ENCODE results near the gene ITGA5.

Gene ITGA5

DNA sequence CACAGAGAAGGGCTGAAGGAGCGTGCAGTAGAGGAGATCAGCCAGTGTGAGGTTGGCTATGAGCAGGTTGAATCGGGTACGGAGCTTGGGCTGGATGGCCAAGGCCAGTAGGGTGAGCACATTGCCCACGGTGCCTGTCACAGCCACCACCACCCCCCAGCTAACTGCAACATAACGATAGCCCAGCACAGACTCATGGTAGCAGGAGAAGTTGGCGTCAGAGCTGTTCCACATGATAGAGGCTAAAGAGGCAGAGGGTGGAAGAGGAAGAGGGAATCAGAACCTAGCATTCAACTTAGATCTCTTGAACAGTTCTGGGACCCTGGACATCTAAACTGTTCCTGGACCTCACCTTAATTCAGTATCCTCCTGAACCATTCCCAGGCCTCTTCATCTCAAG, 55.4 kb downstream of the ITGA5 start:
- DNase-seq: no peak
- Histone ChIP-seq H3K36me3 (ENCODE audit: control insufficient read depth, insufficient read depth, low read length) (no peaks in the 10 kb centered on the region), H3K9me3 (ENCODE audit: control insufficient read depth, low read length) (no peaks in the 10 kb centered on the region), H3K27me3 (replicated peaks; ENCODE audit: control insufficient read depth, insufficient read depth, low read length, poor library complexity, severe bottlenecking) (no peaks in the 10 kb centered on the region), H3K4me3 (ENCODE audit: insufficient read depth, low read depth, low read length, poor library complexity, severe bottlenecking) (no peak overlapping the region), H3K27ac (ENCODE audit: insufficient read depth, low read length, poor library complexity, severe bottlenecking) (peak overlapping the region; percentile 1), H3K4me1 (ENCODE audit: control insufficient read depth, insufficient read depth, low read length, poor library complexity, severe bottlenecking) (peaks cover 22% of the 10 kb centered on the region)

DNA sequence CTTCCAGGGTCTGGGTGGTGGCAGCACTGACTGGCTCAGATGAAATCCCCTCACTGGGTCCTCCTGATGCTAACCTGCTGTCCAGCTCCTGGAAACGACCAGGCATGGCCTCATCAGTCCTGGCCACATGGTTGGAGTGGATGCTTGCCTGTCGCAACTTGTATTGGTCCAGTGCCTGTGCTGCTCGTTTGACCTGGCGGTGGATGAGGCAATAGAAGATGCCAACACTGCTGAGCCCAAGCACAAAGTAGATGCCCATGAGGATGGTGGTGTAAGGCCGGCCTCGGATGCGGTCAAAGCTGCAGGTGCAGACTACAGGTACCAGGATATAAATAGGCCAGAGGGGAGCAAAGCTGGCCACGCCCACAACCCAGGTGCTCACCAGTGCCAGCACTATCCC, 56.0 kb downstream of the ITGA5 start:
- Histone ChIP-seq H3K4me1 (ENCODE audit: control insufficient read depth, insufficient read depth, low read length, poor library complexity, severe bottlenecking) (peaks cover 16% of the 10 kb centered on the region), H3K36me3 (ENCODE audit: control insufficient read depth, insufficient read depth, low read length) (no peaks in the 10 kb centered on the region), H3K27ac (ENCODE audit: insufficient read depth, low read length, poor library complexity, severe bottlenecking) (no peak overlapping the region), H3K27me3 (replicated peaks; ENCODE audit: control insufficient read depth, insufficient read depth, low read length, poor library complexity, severe bottlenecking) (no peaks in the 10 kb centered on the region), H3K4me3 (ENCODE audit: insufficient read depth, low read depth, low read length, poor library complexity, severe bottlenecking) (no peak overlapping the region), H3K9me3 (ENCODE audit: control insufficient read depth, low read length) (no peaks in the 10 kb centered on the region)
- no peak for DNase-seq

DNA sequence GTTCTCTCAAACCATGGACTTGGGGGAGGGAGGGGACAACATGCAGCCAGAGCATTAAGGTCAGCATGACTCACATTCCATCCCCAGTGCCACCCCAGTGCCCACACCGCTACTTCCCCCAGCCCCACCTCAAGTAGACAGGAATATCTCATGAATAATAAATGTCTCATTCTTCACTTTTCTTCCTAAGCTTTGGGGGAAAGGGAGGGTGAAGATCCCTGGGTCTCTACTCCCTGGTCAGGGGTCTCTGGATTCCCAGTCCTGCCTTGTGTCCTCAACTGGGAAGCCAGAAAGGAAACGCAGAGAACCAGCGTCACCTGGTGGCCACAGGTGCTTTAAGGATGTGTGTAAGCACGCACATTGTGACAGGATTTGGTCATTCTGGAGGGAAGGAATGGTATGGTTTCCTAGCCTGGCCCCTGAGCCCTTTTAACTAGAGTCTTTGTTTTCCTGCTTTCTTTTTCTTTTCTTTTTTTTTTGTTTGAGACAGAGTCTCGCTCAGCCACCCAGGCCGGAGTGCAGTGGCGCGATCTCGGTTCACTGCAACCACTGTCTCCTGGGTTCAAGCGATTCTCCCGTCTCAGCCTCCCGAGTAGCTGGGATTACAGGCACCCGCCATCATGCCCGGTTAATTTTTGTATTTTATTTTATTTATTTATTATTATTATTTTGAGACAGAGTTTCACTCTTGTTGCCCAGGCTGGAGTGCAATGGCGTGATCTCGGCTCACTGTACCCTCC, 58.2 kb downstream of the ITGA5 start:
- peak in 1 of 3 donors; percentile 33 for DNase-seq
- H3K27ac ChIP-seq (ENCODE audit: insufficient read depth, low read length, poor library complexity, severe bottlenecking): no peak overlapping the region

DNA sequence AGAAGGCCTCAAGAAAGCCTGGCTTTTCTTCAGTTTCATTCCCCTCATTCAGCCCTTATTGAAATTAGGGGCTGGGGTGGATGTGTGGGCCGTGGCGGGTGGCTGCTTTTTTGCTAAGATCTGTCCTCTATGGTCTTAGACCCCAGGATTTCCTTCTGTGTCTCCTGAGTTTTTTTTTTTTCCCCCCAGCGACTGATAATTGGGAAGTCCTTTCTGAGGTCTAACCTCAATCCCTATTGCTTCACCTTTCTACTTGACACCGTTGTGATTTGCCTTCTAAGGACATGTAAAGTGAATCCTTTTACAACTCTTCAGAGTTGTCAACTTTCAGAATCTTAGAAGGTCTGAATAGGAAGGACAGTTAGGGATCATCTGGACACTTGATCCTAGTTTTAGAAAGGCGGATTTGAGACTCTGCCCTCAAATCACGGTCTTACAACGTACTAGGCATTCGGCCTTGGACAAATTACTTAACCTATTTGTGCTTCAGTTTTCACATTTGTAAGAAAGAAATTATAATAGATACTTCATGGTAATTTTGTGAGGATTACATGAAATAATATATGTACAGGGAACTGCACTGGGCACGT, 59.2 kb downstream of the ITGA5 start:
- H3K4me1 ChIP-seq (ENCODE audit: control insufficient read depth, insufficient read depth, low read length, poor library complexity, severe bottlenecking): peaks cover 16% of the 10 kb centered on the region
- no peaks in the 10 kb centered on the region for H3K27me3 ChIP-seq (replicated peaks; ENCODE audit: control insufficient read depth, insufficient read depth, low read length, poor library complexity, severe bottlenecking)
- H3K27ac ChIP-seq (ENCODE audit: insufficient read depth, low read length, poor library complexity, severe bottlenecking): peak overlapping the region; percentile 96
- H3K9me3 ChIP-seq (ENCODE audit: control insufficient read depth, low read length): no peaks in the 10 kb centered on the region
- H3K4me3 ChIP-seq (ENCODE audit: insufficient read depth, low read depth, low read length, poor library complexity, severe bottlenecking): peak overlapping the region; percentile 96
- DNase-seq: no peak
- H3K36me3 ChIP-seq (ENCODE audit: control insufficient read depth, insufficient read depth, low read length): no peaks in the 10 kb centered on the region

More for the DNA sequence above, 58.2 kb downstream of the ITGA5 start:
- H3K36me3 ChIP-seq (ENCODE audit: control insufficient read depth, insufficient read depth, low read length): no peaks in the 10 kb centered on the region
- H3K27me3 ChIP-seq (replicated peaks; ENCODE audit: control insufficient read depth, insufficient read depth, low read length, poor library complexity, severe bottlenecking): no peaks in the 10 kb centered on the region
- peaks cover 16% of the 10 kb centered on the region for H3K4me1 ChIP-seq (ENCODE audit: control insufficient read depth, insufficient read depth, low read length, poor library complexity, severe bottlenecking)
- no peaks in the 10 kb centered on the region for H3K9me3 ChIP-seq (ENCODE audit: control insufficient read depth, low read length)
- H3K4me3 ChIP-seq (ENCODE audit: insufficient read depth, low read depth, low read length, poor library complexity, severe bottlenecking): no peak overlapping the region

DNA sequence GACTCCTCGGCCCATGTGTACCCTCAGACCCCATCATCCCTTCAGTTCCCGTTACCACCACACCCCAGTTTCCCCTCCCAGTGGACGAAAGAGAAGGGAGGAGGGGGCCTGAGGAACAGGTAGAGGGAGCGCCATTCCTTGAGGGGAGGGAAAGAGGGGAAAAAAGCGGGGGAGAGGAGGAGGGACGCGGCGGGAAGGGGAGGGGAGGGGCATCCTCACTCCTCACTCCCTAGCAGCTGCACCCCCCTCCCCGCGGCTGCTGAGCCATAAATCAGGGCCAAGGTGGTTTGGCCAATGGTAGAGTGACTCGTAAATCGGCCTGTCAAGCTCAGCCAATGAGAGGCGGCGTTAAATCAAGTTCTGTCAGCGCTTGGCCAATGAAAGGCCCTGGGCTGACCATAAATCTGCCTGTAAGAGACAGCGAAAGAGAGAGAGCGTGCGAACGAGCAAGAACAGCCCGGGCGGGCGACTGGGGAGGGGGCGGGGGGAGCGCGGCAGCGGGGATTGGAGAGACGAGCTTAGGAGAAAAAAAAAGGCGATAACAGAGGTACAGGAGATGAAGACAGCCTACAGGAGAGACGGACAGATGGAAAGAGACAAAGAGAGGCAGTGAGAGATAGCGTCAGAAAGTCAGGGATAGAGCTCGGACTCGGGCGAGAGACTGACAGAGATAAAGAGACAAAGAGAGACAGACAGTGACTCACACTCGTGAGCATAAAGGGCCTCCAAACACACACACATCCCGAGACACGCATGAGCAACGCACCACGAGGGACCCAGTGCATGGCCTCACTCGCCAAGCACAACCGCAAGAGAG, 59.9 kb downstream of the ITGA5 start:
- DNase-seq: peak; percentile 89 to 95 (median 95)
- H3K4me3 ChIP-seq (ENCODE audit: insufficient read depth, low read depth, low read length, poor library complexity, severe bottlenecking): peak overlapping the region; percentile 96
- H3K27me3 ChIP-seq (replicated peaks; ENCODE audit: control insufficient read depth, insufficient read depth, low read length, poor library complexity, severe bottlenecking): no peaks in the 10 kb centered on the region
- H3K9me3 ChIP-seq (ENCODE audit: control insufficient read depth, low read length): no peaks in the 10 kb centered on the region
- H3K36me3 ChIP-seq (ENCODE audit: control insufficient read depth, insufficient read depth, low read length): no peaks in the 10 kb centered on the region
- H3K4me1 ChIP-seq (ENCODE audit: control insufficient read depth, insufficient read depth, low read length, poor library complexity, severe bottlenecking): peaks cover 10% of the 10 kb centered on the region
- peak overlapping the region; percentile 96 for H3K27ac ChIP-seq (ENCODE audit: insufficient read depth, low read length, poor library complexity, severe bottlenecking)

DNA sequence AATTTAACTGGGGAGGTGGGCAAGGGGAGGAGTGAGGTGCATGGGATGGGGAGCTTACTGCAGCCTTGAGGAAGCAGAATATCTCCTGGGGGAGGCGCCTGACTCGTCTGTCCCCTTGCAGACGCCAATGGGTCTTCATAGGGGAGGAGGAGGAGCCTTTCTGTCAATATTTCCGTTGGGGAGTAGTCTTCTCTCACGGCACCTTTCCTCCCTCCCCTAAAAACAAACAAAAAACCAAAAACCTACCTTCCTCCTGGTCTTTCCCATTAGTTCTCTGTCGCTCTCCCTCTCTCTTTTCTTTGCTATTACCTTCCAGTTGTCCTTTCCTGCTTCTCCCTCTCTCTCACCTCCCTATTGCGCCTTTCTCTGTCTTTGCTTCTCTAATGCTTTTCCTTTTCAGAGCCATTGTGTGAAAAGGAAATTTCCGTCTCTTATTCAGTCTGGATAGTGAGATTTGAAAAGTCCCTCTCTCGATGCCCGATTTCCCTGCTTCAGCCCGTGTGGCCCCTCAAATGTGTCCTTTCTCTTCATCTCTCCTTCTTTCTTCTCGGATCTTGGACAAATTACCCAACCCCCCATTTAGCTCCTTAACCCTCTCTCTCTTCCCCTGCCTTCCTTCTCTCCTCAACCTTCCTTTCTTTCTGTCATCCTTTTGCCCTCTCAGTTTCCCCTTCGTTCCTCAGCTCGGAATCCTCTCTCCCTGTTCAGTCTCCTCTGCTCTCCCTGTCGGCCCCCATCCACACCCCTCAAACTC, 60.7 kb downstream of the ITGA5 start:
- Histone ChIP-seq H3K27ac (ENCODE audit: insufficient read depth, low read length, poor library complexity, severe bottlenecking) (peak overlapping the region; percentile 96), H3K4me1 (ENCODE audit: control insufficient read depth, insufficient read depth, low read length, poor library complexity, severe bottlenecking) (peaks cover 7% of the 10 kb centered on the region), H3K9me3 (ENCODE audit: control insufficient read depth, low read length) (no peaks in the 10 kb centered on the region), H3K36me3 (ENCODE audit: control insufficient read depth, insufficient read depth, low read length) (no peaks in the 10 kb centered on the region), H3K27me3 (replicated peaks; ENCODE audit: control insufficient read depth, insufficient read depth, low read length, poor library complexity, severe bottlenecking) (no peaks in the 10 kb centered on the region), H3K4me3 (ENCODE audit: insufficient read depth, low read depth, low read length, poor library complexity, severe bottlenecking) (peak overlapping the region; percentile 96)
- DNase-seq: peak in 2 of 3 donors; percentile 28 to 39

DNA sequence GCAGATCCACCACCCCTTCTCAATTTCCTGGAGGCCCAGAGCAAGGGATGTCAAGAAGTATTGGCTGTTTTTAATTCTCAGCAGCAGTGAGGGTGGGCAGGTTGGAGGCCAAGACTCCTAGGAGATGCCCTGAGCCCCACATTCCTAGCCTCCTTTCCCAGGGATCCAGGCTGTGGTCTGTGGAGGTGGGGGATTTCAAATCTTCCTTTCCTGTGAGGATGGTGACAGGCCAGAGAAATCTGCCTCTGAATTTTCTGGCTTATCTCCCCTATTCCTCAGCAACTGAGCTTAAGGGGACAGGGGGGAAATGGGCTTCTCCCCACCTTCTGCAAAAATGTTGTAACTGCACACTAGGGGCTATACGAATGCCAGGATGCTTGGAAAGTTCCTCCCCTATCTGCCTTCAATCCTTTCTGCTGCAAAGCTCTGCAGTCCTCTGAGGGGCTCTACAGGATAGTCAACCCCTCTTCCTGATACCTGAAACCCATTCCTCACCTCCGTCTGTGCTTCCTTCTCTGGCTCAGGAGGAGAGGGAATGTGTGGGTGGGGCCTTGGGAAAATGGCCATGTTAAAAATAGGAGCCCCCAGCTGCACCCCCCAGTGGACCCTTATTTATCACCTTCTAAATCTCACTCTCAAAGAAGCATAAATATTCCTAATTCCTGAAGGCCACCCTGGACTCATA, 61.4 kb downstream of the ITGA5 start:
- Histone ChIP-seq H3K9me3 (ENCODE audit: control insufficient read depth, low read length) (no peaks in the 10 kb centered on the region), H3K27ac (ENCODE audit: insufficient read depth, low read length, poor library complexity, severe bottlenecking) (peak overlapping the region; percentile 96), H3K27me3 (replicated peaks; ENCODE audit: control insufficient read depth, insufficient read depth, low read length, poor library complexity, severe bottlenecking) (no peaks in the 10 kb centered on the region), H3K36me3 (ENCODE audit: control insufficient read depth, insufficient read depth, low read length) (no peaks in the 10 kb centered on the region), H3K4me1 (ENCODE audit: control insufficient read depth, insufficient read depth, low read length, poor library complexity, severe bottlenecking) (peaks cover 7% of the 10 kb centered on the region), H3K4me3 (ENCODE audit: insufficient read depth, low read depth, low read length, poor library complexity, severe bottlenecking) (no peak overlapping the region)
- no peak for DNase-seq

DNA sequence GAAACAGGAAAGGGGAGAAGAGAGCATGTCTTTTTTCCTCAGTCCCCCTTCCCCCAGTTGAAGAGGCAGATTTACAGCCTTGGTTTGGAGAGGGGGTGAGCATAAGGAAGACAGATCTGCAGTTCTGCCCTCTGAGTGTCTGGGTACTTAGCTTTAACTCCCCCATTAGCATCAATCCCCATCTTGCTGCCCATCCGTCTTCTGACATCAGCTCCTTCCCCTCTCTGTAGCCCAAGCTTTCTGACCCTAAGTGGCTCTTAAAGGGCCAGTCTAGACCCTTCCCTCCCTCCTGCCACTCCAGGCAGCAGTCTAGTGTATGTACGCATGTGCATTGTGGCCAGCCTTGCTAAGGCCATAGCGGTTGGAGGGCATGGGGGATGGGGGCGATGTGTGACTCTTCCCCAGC, 62.1 kb downstream of the ITGA5 start:
- no peak overlapping the region for H3K4me3 ChIP-seq (ENCODE audit: insufficient read depth, low read depth, low read length, poor library complexity, severe bottlenecking)
- H3K4me1 ChIP-seq (ENCODE audit: control insufficient read depth, insufficient read depth, low read length, poor library complexity, severe bottlenecking): peaks cover 8% of the 10 kb centered on the region
- no peaks in the 10 kb centered on the region for H3K9me3 ChIP-seq (ENCODE audit: control insufficient read depth, low read length)
- no peak overlapping the region for H3K27ac ChIP-seq (ENCODE audit: insufficient read depth, low read length, poor library complexity, severe bottlenecking)
- no peak for DNase-seq
- H3K27me3 ChIP-seq (replicated peaks; ENCODE audit: control insufficient read depth, insufficient read depth, low read length, poor library complexity, severe bottlenecking): no peaks in the 10 kb centered on the region
- no peaks in the 10 kb centered on the region for H3K36me3 ChIP-seq (ENCODE audit: control insufficient read depth, insufficient read depth, low read length)

DNA sequence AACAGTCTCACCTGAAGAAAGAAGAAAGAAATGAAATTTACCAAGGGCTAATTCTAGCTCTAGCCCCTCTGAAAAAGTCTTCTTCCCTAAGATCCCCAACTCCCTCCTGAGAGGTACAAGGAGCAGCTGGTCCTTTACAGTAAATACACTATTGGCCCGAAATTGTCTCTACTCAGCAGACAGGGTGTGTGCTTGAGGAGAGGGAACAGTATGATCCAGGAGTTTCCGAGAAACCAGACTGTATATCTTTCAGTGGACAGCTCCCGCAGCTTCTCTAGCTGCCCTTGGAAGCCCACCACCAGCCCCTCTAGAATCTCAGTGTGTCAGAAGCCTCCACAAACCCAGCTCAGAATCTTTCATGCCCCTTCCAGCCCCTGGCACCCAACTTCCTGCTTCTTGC, 62.8 kb downstream of the ITGA5 start:
- no peak overlapping the region for H3K27ac ChIP-seq (ENCODE audit: insufficient read depth, low read length, poor library complexity, severe bottlenecking)
- H3K4me3 ChIP-seq (ENCODE audit: insufficient read depth, low read depth, low read length, poor library complexity, severe bottlenecking): no peak overlapping the region
- H3K9me3 ChIP-seq (ENCODE audit: control insufficient read depth, low read length): no peaks in the 10 kb centered on the region
- DNase-seq: no peak
- peaks cover 10% of the 10 kb centered on the region for H3K4me1 ChIP-seq (ENCODE audit: control insufficient read depth, insufficient read depth, low read length, poor library complexity, severe bottlenecking)
- no peaks in the 10 kb centered on the region for H3K36me3 ChIP-seq (ENCODE audit: control insufficient read depth, insufficient read depth, low read length)
- H3K27me3 ChIP-seq (replicated peaks; ENCODE audit: control insufficient read depth, insufficient read depth, low read length, poor library complexity, severe bottlenecking): no peaks in the 10 kb centered on the region
